HepG2 (cell line): ENCODE results near the gene LRRC8E. TPM values are rescaled to one million over a fixed set of nuclear protein-coding genes. Genes with fewer than 3 reads are reported as not detected.

Source experiments
- ARNTL ChIP-seq: sonication (generic); formaldehyde crosslinking; IDR thresholded peaks from 2 replicates; pipeline ENCODE4 v1.4.0; 2020; ENCODE audit warnings: mild to moderate bottlenecking, missing genetic modification reagents
- FOSL1 ChIP-seq: sonication (generic); formaldehyde crosslinking; IDR thresholded peaks from 2 replicates; pipeline ENCODE4 v1.9.0; 2021; ENCODE audit warnings: missing genetic modification reagents, borderline replicate concordance
- KLF9 ChIP-seq: IDR thresholded peaks from 2 replicates; pipeline ENCODE4 v1.6.1; 2016; ENCODE audit warnings: low read depth
- NR2C2 ChIP-seq: sonication (generic); formaldehyde crosslinking; IDR thresholded peaks from 2 replicates; pipeline ENCODE4 v1.4.0; 2020; ENCODE audit warnings: missing genetic modification reagents, mild to moderate bottlenecking, moderate library complexity, borderline replicate concordance
- RXRB ChIP-seq: IDR thresholded peaks from 2 replicates; pipeline ENCODE4 v1.6.1; 2016; ENCODE audit warnings: borderline replicate concordance, missing genetic modification reagents, missing compliant biosample characterization
- SRSF1 ChIP-seq: fragments of 200-400 bp; formaldehyde crosslinking; optimal IDR thresholded peaks from 2 replicates; pipeline ENCODE3; 2017; ENCODE audit warnings: mild to moderate bottlenecking, low read depth, low read length, moderate library complexity
- TCF7L2 ChIP-seq: IDR thresholded peaks from 2 replicates; pipeline ENCODE4 v1.6.1; 2011; ENCODE audit warnings: mild to moderate bottlenecking, low read depth, low read length, moderate library complexity
- ZFX ChIP-seq: sonication (generic); formaldehyde crosslinking; IDR thresholded peaks from 2 replicates; pipeline ENCODE4 v1.4.0; 2020; ENCODE audit warnings: mild to moderate bottlenecking, low read depth, missing genetic modification reagents, moderate library complexity
- ZNF205 ChIP-seq: IDR thresholded peaks from 2 replicates; pipeline ENCODE4 v1.6.1; 2018; ENCODE audit warnings: missing biosample characterization, missing genetic modification reagents
- ZNF333 ChIP-seq: sonication (generic); formaldehyde crosslinking; IDR thresholded peaks from 2 replicates; pipeline ENCODE4 v1.4.0; 2020; ENCODE audit warnings: mild to moderate bottlenecking, missing genetic modification reagents, borderline replicate concordance
- ZNF335 ChIP-seq: sonication (generic); formaldehyde crosslinking; IDR thresholded peaks from 2 replicates; pipeline ENCODE4 v1.4.0; 2020; ENCODE audit warnings: missing genetic modification reagents
- ZNF547 ChIP-seq: sonication (generic); formaldehyde crosslinking; IDR thresholded peaks from 2 replicates; pipeline ENCODE4 v1.5.1; 2020; ENCODE audit warnings: mild to moderate bottlenecking, missing genetic modification reagents
- ZNF556 ChIP-seq: sonication (generic); formaldehyde crosslinking; IDR thresholded peaks from 2 replicates; pipeline ENCODE4 v1.4.0; 2020; ENCODE audit warnings: mild to moderate bottlenecking, missing genetic modification reagents, borderline replicate concordance
- ZNF768 ChIP-seq: sonication (generic); formaldehyde crosslinking; IDR thresholded peaks from 2 replicates; pipeline ENCODE4 v1.4.0; 2020; ENCODE audit warnings: missing genetic modification reagents
- ZNF782 ChIP-seq: sonication (generic); formaldehyde crosslinking; IDR thresholded peaks from 2 replicates; pipeline ENCODE4 v1.4.0; 2020; ENCODE audit warnings: missing genetic modification reagents, mild to moderate bottlenecking, borderline replicate concordance
- ZSCAN22 ChIP-seq: sonication (generic); formaldehyde crosslinking; IDR thresholded peaks from 2 replicates; pipeline ENCODE4 v1.4.0; 2020; ENCODE audit warnings: mild to moderate bottlenecking, missing genetic modification reagents
- polyA plus RNA-seq, 8 experiments: library from polyadenylated mRNA; depleted of rRNA in 3 of 8; stranded (reverse) in 7 of 8; unstranded in 1 of 8; fragments of >200 nt; fragmentation: Illumina TruSeq in 4 of 8; extraction: Trizol in 4 of 8; gene quantifications; 2 replicates each; pipeline versions ENCODE4 v1.2.1 to v1.2.3, GENCODE V29; 2011 to 2016; ENCODE audit warnings: low read depth in 4 of 8, missing spikeins in 1 of 8, mixed read lengths in 1 of 8; ENCODE audit not compliant: insufficient read depth in 1 of 8
- total RNA-seq, 5 experiments: library from RNA; depleted of rRNA; stranded (reverse); fragments of >200 nt; fragmentation: Illumina TruSeq; extraction: Trizol; gene quantifications; 2 replicates each; pipeline ENCODE4 v1.2.3, GENCODE V29; 2016; ENCODE audit warnings: low read depth in 1 of 5
- TF ChIP-seq, protein P1 (sequence below): sonication (generic); formaldehyde crosslinking; IDR thresholded peaks from 2 replicates; pipeline ENCODE4 v1.5.0; 2020; ENCODE audit warnings: mild to moderate bottlenecking, missing genetic modification reagents, borderline replicate concordance
- TF ChIP-seq, protein P2 (sequence below), 2 experiments: sonication (generic) in 1 of 2; formaldehyde crosslinking in 1 of 2; IDR thresholded peaks; 2 replicates each; pipeline versions ENCODE4 v1.4.0 to v1.6.1; 2018 to 2020; ENCODE audit warnings: missing genetic modification reagents in 2 of 2, borderline replicate concordance in 1 of 2, low read depth in 1 of 2, mild to moderate bottlenecking in 1 of 2, missing biosample characterization in 1 of 2
- TF ChIP-seq, protein P3 (sequence below): sonication (generic); formaldehyde crosslinking; IDR thresholded peaks from 2 replicates; pipeline ENCODE4 v1.5.1; 2020; ENCODE audit warnings: mild to moderate bottlenecking, missing genetic modification reagents, moderate library complexity

Gene LRRC8E
- total and polyA plus RNA-seq, 2 of the 13 experiments (the other 11 are each of a cell fraction or from before 2014, with no cell fraction given): 8.0 to 10.3 TPM

GRCh38 chr19:7888145-7888825 lies at the start of gene LRRC8E (continued):
- TF ChIP-seq, protein P1, sequence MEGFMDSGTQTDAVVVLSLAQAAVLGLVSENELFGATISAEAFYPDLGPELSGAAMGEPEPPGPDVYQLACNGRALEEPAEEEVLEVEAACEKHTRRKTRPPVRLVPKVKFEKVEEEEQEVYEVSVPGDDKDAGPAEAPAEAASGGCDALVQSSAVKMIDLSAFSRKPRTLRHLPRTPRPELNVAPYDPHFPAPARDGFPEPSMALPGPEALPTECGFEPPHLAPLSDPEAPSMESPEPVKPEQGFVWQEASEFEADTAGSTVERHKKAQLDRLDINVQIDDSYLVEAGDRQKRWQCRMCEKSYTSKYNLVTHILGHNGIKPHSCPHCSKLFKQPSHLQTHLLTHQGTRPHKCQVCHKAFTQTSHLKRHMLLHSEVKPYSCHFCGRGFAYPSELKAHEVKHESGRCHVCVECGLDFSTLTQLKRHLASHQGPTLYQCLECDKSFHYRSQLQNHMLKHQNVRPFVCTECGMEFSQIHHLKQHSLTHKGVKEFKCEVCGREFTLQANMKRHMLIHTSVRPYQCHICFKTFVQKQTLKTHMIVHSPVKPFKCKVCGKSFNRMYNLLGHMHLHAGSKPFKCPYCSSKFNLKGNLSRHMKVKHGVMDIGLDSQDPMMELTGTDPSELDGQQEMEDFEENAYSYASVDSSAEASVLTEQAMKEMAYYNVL (CRISPR knock-in tag): no peak
- TF ChIP-seq ARNTL (CRISPR knock-in tag) (peak; percentile 56; the same call in 1 of the 2 replicates), SRSF1 (peak; percentile 72), TCF7L2 (no peak), ZNF333 (CRISPR knock-in tag) (0 out of 2 replicates have a peak, but pooled peaks have one; percentile 42), ZNF547 (0 out of 2 replicates have a peak, but pooled peaks have one; percentile 55), RXRB (CRISPR knock-in tag) (peak; percentile 9; the same call in 1 of the 2 replicates), ZSCAN22 (CRISPR knock-in tag) (no peak), ZNF335 (CRISPR knock-in tag) (peak; percentile 21; the same call in 1 of the 2 replicates), KLF9 (CRISPR knock-in tag) (peak; percentile 51; the same call in 1 of the 2 replicates), NR2C2 (no peak), ZNF768 (CRISPR knock-in tag) (0 out of 2 replicates have a peak, but pooled peaks have one; percentile 54), ZNF782 (CRISPR knock-in tag) (no peak), ZFX (CRISPR knock-in tag) (peak; percentile 91), ZNF205 (CRISPR knock-in tag) (peak; percentile 49; the same call in 1 of the 2 replicates), ZNF556 (no peak), FOSL1 (CRISPR knock-in tag) (peak; percentile 11; the same call in 1 of the 2 replicates)
- TF ChIP-seq, protein P2, sequence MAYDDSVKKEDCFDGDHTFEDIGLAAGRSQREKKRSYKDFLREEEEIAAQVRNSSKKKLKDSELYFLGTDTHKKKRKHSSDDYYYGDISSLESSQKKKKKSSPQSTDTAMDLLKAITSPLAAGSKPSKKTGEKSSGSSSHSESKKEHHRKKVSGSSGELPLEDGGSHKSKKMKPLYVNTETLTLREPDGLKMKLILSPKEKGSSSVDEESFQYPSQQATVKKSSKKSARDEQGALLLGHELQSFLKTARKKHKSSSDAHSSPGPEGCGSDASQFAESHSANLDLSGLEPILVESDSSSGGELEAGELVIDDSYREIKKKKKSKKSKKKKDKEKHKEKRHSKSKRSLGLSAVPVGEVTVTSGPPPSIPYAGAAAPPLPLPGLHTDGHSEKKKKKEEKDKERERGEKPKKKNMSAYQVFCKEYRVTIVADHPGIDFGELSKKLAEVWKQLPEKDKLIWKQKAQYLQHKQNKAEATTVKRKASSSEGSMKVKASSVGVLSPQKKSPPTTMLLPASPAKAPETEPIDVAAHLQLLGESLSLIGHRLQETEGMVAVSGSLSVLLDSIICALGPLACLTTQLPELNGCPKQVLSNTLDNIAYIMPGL (CRISPR knock-in tag; IDR thresholded peaks at IDR 0.05; ENCODE audit: borderline replicate concordance in 1 of 2, low read depth in 1 of 2): peak; percentile 20 to 63; a peak in 2 of 4 replicates
- TF ChIP-seq, protein P3, sequence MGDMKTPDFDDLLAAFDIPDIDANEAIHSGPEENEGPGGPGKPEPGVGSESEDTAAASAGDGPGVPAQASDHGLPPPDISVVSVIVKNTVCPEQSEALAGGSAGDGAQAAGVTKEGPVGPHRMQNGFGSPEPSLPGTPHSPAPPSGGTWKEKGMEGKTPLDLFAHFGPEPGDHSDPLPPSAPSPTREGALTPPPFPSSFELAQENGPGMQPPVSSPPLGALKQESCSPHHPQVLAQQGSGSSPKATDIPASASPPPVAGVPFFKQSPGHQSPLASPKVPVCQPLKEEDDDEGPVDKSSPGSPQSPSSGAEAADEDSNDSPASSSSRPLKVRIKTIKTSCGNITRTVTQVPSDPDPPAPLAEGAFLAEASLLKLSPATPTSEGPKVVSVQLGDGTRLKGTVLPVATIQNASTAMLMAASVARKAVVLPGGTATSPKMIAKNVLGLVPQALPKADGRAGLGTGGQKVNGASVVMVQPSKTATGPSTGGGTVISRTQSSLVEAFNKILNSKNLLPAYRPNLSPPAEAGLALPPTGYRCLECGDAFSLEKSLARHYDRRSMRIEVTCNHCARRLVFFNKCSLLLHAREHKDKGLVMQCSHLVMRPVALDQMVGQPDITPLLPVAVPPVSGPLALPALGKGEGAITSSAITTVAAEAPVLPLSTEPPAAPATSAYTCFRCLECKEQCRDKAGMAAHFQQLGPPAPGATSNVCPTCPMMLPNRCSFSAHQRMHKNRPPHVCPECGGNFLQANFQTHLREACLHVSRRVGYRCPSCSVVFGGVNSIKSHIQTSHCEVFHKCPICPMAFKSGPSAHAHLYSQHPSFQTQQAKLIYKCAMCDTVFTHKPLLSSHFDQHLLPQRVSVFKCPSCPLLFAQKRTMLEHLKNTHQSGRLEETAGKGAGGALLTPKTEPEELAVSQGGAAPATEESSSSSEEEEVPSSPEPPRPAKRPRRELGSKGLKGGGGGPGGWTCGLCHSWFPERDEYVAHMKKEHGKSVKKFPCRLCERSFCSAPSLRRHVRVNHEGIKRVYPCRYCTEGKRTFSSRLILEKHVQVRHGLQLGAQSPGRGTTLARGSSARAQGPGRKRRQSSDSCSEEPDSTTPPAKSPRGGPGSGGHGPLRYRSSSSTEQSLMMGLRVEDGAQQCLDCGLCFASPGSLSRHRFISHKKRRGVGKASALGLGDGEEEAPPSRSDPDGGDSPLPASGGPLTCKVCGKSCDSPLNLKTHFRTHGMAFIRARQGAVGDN (CRISPR knock-in tag): peak; percentile 81
